A673 (cell line): ENCODE results near the gene SMIM32. TPM values are rescaled to one million over a fixed set of nuclear protein-coding genes. Genes with fewer than 3 reads are reported as not detected.

ENCODE experiments used
- BruUV-seq: library from RNA; stranded (reverse); fragments of 400-500 nt; replicated peaks from 2 replicates; lab custom pipeline; 2021; lab: Mats Ljungman, UMichigan
- CTCF ChIA-PET: fragments of 300-600 bp; sonication (Branson Sonifier 250); formaldehyde crosslinking; loops from one replicate; lab custom pipeline; 2022; ENCODE audit warnings: antibody characterized with exemption; lab: Charles Lee
- POLR2A ChIA-PET: fragments of 300-600 bp; sonication (Branson Sonifier 250); formaldehyde crosslinking; loops from one replicate; lab custom pipeline; 2022; ENCODE audit warnings: antibody characterized with exemption; ENCODE audit not compliant: low non-redundant PET; lab: Charles Lee
- DNase-seq: peaks from one replicate; pipeline ENCODE4 v3.0.0-alpha.2; 2015; ENCODE audit warnings: low spot score
- H3K27ac ChIP-seq: fragments of 200-600 bp; sonication (generic); 2 replicates; pipeline ENCODE4 v1.5.1; 2016; ENCODE audit warnings: mixed run types, low read depth, mild to moderate bottlenecking, mixed read lengths, antibody characterized with exemption, low read length; ENCODE audit not compliant: poor library complexity, severe bottlenecking
- H3K27me3 ChIP-seq: fragments of 200-600 bp; sonication (generic); replicated peaks from 2 replicates; pipeline ENCODE4 v1.6.1; 2017; ENCODE audit warnings: mixed run types, low read depth, mild to moderate bottlenecking, mixed read lengths, antibody characterized with exemption, low read length; ENCODE audit not compliant: insufficient read depth, poor library complexity
- H3K36me3 ChIP-seq: fragments of 200-600 bp; sonication (generic); 2 replicates; pipeline ENCODE4 v1.6.1; 2016; ENCODE audit warnings: mixed run types, mild to moderate bottlenecking, mixed read lengths, antibody characterized with exemption, low read length; ENCODE audit not compliant: insufficient read depth, poor library complexity, severe bottlenecking
- H3K4me1 ChIP-seq: fragments of 200-600 bp; sonication (generic); 2 replicates; pipeline ENCODE4 v1.6.1; 2017; ENCODE audit warnings: mixed run types, mild to moderate bottlenecking, mixed read lengths, antibody characterized with exemption, low read length; ENCODE audit not compliant: insufficient read depth, poor library complexity, severe bottlenecking
- H3K4me3 ChIP-seq: fragments of 200-600 bp; sonication (generic); 2 replicates; pipeline ENCODE4 v1.5.1; 2016; ENCODE audit warnings: low read depth, mixed run types, mild to moderate bottlenecking, mixed read lengths, low read length; ENCODE audit not compliant: poor library complexity, severe bottlenecking
- H3K9me3 ChIP-seq: fragments of 200-600 bp; sonication (generic); 2 replicates; pipeline ENCODE4 v1.6.1; 2016; ENCODE audit warnings: mixed run types, low read depth, mild to moderate bottlenecking, mixed read lengths, antibody characterized with exemption, low read length; ENCODE audit not compliant: poor library complexity, severe bottlenecking
- EZH2 ChIP-seq: fragments of 200-600 bp; sonication (generic); IDR thresholded peaks from 2 replicates; pipeline ENCODE4 v1.6.1; 2017; ENCODE audit warnings: borderline replicate concordance, low read depth, mild to moderate bottlenecking, mixed read lengths, antibody characterized with exemption, low read length; ENCODE audit not compliant: poor library complexity, severe bottlenecking
- intact Hi-C: fragments of 100-400 bp; cut with micrococcal nuclease; formaldehyde crosslinking; loops from one replicate; pipeline ENCODE4 v1.10.0; 2022; ENCODE audit not compliant: unreplicated experiment
- total RNA-seq: library from RNA; stranded (reverse); gene quantifications from 2 replicates; pipeline ENCODE4 v1.2.3, GENCODE V29; 2021
- TF ChIP-seq, protein P1 (sequence below): fragments of 300-800, 200-600 bp; sonication (generic); conservative IDR thresholded peaks from 2 replicates; pipeline ENCODE4 v1.5.1; 2017; ENCODE audit warnings: low read depth, mild to moderate bottlenecking, antibody characterized with exemption, low read length, moderate library complexity, mixed read lengths

The SMIM32 gene
- total RNA-seq, 1 experiment from 2014 or later: not detected

DNA sequence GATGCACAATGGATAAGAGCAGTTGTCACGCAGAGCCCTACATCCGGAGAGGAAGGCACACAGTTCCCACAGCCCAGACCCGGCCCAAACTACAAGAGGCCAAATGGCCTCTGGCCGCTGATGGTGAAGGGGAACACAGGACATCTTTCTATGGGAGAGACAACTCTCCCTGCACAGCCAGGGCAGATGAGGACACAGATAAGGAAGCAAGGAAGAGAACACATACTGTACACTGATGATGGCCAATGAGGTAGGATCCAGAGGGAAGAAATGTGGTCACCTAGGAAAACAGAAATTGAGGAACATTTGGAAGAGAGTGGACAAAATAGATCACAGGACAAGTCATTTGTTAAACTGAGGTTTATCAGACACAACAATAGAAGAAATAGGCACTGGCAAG lies 28.4 kb upstream of the SMIM32 start:
- H3K9me3 ChIP-seq: no peaks in the 10 kb centered on the region
- intact Hi-C loops: no loop called here
- H3K4me3 ChIP-seq: no peak overlapping the region
- no peaks in the 10 kb centered on the region for H3K36me3 ChIP-seq
- no TSS peak for BruUV-seq
- TF ChIP-seq, protein P1, sequence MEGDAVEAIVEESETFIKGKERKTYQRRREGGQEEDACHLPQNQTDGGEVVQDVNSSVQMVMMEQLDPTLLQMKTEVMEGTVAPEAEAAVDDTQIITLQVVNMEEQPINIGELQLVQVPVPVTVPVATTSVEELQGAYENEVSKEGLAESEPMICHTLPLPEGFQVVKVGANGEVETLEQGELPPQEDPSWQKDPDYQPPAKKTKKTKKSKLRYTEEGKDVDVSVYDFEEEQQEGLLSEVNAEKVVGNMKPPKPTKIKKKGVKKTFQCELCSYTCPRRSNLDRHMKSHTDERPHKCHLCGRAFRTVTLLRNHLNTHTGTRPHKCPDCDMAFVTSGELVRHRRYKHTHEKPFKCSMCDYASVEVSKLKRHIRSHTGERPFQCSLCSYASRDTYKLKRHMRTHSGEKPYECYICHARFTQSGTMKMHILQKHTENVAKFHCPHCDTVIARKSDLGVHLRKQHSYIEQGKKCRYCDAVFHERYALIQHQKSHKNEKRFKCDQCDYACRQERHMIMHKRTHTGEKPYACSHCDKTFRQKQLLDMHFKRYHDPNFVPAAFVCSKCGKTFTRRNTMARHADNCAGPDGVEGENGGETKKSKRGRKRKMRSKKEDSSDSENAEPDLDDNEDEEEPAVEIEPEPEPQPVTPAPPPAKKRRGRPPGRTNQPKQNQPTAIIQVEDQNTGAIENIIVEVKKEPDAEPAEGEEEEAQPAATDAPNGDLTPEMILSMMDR: no peak
- no peak for TF ChIP-seq EZH2
- DNase-seq: no peak
- H3K4me1 ChIP-seq: no peaks in the 10 kb centered on the region
- CTCF ChIA-PET: no interaction called here
- H3K27ac ChIP-seq: no peak overlapping the region
- peaks cover 37% of the 10 kb centered on the region for H3K27me3 ChIP-seq
- POLR2A ChIA-PET: interaction anchor here (0.6 kb wide), 1 partner anchor 1384 kb away, joined by 3 read pairs; no protein-coding TSS in a partner anchor

DNA sequence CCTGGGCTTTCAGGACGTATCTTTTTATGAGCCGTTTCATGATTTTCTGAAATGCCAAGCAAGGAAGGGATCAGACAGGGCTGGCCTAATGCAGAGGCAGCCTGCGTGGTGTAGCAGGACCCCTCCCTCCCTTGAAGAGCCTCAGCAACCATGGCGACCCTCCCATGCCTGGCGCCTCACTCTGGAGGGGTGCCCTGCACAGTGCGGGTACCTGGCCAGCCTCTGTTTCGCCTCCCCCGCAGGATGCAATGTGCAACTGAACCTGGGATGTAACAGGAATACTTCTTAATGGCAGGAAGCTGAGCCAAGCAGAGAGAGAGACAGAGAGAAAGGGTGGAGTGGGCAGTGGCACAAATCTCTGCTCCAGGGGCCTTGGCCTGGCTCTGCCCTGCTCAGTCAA lies 23.3 kb upstream of the SMIM32 start:
- H3K27ac ChIP-seq: no peak overlapping the region
- BruUV-seq: no TSS peak
- no peaks in the 10 kb centered on the region for H3K9me3 ChIP-seq
- CTCF ChIA-PET: no interaction called here
- POLR2A ChIA-PET: no interaction called here
- H3K27me3 ChIP-seq: peaks cover 14% of the 10 kb centered on the region
- no peaks in the 10 kb centered on the region for H3K4me1 ChIP-seq
- TF ChIP-seq EZH2: no peak
- H3K36me3 ChIP-seq: no peaks in the 10 kb centered on the region
- H3K4me3 ChIP-seq: no peak overlapping the region
- no peak for DNase-seq
- intact Hi-C loops: loop anchor here (10.0 kb wide), 1 partner anchor 521 kb away; no protein-coding TSS in a partner anchor

DNA sequence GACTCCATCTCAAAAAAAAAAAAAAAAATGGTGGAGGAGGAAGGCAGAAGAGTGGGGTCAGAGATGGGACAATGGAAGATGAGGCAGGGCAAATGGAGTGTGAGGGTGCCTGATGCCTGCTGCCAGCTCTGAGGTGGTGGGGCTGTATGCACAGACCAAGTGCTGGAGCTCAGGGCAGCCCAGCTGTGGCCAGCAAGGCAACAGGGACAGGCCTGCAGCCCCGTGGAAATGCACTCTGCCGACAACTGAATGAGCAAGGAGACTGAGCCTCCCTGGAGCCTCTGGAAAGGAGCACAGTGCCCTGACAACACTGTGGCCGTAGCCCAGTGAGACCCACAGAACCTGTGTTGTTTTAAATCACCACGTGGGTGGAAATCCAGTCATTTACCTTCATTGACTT lies 22.9 kb upstream of the SMIM32 start:
- Histone ChIP-seq H3K27me3 (peaks cover 14% of the 10 kb centered on the region), H3K4me3 (no peak overlapping the region), H3K27ac (no peak overlapping the region), H3K4me1 (no peaks in the 10 kb centered on the region), H3K9me3 (no peaks in the 10 kb centered on the region), H3K36me3 (no peaks in the 10 kb centered on the region)
- intact Hi-C loops: loop anchor here (10.0 kb wide), 1 partner anchor 521 kb away; no protein-coding TSS in a partner anchor
- no peak for DNase-seq
- BruUV-seq: no TSS peak
- CTCF ChIA-PET: no interaction called here
- POLR2A ChIA-PET: no interaction called here
- TF ChIP-seq, protein P1: no peak
- TF ChIP-seq EZH2: no peak

DNA sequence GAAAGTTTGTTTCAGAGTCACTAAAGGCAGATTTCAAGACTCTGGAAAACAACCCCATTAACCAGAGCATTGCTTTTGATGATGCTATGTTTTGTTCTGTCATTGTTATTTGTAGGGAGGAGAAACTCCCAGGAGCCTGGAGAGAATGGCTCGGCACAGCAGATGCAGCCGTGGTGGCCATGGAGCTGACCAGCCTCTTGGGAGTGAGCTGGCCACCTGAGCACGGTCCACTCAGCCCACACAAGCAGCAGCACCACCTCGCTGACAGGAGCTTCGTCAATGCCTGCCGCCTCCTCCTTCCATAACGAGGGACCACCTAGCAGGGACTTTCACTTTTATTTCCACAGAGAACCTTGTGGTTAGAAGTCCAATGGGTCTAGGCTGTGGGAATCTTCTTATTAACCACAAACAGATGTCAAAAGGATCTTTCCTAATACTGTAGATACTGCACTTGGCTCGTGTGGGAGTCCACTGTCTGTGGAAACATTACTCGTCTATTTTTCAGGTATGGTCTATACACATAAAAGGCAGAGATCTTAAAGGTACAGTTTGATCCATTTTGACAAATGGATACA lies 21.0 kb upstream of the SMIM32 start:
- TF ChIP-seq, protein P1: no peak
- Histone ChIP-seq H3K9me3 (no peaks in the 10 kb centered on the region), H3K27me3 (peaks cover 14% of the 10 kb centered on the region), H3K36me3 (no peaks in the 10 kb centered on the region), H3K4me3 (no peak overlapping the region), H3K4me1 (no peaks in the 10 kb centered on the region), H3K27ac (no peak overlapping the region)
- CTCF ChIA-PET: no interaction called here
- no TSS peak for BruUV-seq
- intact Hi-C loops: loop anchor here (5.0 to 10.0 kb wide), 2 partner anchors 519 to 752 kb away; no protein-coding TSS in a partner anchor
- DNase-seq: no peak
- POLR2A ChIA-PET: no interaction called here
